GM19468 (cell line): ENCODE measurements around the gene EIF2B5.

Experiments
- ATAC-seq: cut with Tn5 transposase; IDR thresholded peaks from one replicate; pipeline ENCODE4 v1.9.1; 2021; ENCODE audit warnings: mild to moderate bottlenecking, moderate library complexity, moderate number of reproducible peaks; ENCODE audit not compliant: unreplicated experiment; ENCODE audit errors: extremely low read depth

Gene EIF2B5

DNA sequence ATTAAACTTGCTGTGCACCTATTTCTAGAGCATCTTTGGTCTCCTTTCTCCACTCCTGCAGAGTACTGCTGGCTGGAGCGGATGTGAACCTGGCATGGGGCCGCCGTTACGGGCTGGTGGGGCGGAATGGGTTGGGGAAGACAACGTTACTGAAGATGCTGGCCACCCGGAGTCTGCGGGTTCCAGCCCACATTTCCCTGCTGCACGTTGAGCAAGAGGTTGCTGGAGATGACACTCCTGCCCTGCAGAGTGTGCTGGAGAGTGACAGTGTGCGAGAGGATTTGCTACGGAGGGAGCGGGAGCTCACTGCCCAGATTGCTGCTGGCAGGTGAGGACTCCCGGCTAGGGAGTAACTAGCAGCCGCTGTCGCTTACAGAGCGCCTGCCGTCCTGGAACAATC is 52.9 kb downstream of the EIF2B5 start:
- no peak for ATAC-seq

DNA sequence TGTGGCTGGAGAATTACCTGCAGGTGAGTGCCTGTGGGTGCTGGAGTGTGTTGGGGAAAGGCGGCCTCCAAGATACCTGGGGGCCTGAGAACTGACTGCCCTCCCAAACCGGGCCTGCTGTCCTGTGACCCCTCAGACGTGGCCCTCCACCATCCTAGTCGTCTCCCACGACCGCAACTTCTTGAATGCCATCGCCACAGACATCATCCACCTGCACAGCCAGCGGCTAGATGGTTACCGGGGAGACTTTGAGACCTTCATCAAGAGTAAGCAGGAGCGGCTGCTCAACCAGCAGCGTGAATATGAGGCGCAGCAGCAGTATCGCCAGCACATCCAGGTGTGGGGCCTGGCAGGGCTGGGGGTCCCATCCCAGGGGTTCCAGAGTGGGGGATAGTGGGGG is 54.3 kb downstream of the EIF2B5 start:
- ATAC-seq = no peak

DNA sequence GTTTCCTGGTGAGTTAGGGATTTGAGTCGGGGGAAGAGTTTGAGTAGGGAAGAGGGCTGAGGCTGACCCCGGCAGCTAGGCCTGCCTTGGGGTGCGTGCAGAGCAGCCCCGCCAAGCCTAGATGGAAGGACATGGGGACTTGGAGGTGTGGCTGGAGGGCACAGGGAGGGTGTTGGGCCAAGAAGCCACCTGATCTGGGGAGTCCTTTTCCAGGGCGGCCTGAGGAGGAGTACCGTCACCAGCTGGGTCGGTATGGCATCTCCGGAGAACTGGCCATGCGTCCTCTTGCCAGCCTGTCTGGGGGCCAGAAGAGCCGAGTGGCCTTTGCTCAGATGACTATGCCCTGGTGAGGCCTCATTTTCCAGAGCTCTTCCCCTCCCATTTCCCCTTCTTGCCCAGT is 57.7 kb downstream of the EIF2B5 start:
- ATAC-seq = no peak

DNA sequence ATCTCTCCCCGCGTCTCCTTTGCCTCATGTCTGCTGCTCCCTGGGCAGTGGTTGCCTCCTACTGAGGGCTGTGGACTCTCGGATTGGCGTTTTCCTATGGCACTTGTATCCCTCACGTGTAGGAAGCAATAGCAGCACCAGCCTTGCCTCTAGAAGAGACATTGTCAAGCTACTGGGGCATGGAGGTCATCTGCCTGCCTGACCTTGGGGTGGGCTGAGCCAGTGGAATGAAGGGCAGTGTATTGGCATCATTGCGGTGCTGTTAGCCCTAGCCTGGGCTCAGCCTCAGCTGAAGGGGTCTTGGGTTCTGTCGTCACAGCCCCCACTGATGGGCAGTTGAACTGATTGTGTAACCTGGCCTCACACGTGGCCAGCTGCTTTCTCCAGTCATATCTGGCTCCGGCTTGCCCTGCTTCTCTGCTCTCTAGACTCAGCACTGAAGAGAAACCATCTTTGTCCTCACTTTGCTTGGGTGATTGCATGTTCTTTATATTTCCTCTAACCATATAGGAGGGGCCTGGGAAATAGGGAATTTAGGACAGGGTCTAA is 58.9 kb downstream of the EIF2B5 start:
- ATAC-seq = no peak
